IPS-18c (cell line): ENCODE data around the gene GPR146.
"Not testable (repeated sequence)": the region's sequence is repeated elsewhere in the genome, so short reads cannot be mapped to it uniquely, and the experiment has no call there.

Experiments used
- H3K4me3 ChIP-seq: 2 replicates; pipeline ENCODE4 v1.7.0; 2013; ENCODE audit warnings: low read depth, mild to moderate bottlenecking, low read length, moderate library complexity; ENCODE audit not compliant: insufficient read depth
- H3K9me3 ChIP-seq: one replicate; pipeline ENCODE4 v1.6.1; 2013; ENCODE audit warnings: mild to moderate bottlenecking, low read length, moderate library complexity; ENCODE audit not compliant: control insufficient read depth, insufficient read depth

The GPR146 gene

GRCh38 chr7:1044189-1045068, at the start of gene GPR146:
Gene GPR146, plus strand, starts transcription at chr7:1044546. Its CDS starts 12,970 bp downstream, at chr7:1057516.
- Histone ChIP-seq H3K9me3 (no peaks in the 10 kb centered on the region), H3K4me3 (peak within 1 kb of the TSS; percentile 71)

DNA sequence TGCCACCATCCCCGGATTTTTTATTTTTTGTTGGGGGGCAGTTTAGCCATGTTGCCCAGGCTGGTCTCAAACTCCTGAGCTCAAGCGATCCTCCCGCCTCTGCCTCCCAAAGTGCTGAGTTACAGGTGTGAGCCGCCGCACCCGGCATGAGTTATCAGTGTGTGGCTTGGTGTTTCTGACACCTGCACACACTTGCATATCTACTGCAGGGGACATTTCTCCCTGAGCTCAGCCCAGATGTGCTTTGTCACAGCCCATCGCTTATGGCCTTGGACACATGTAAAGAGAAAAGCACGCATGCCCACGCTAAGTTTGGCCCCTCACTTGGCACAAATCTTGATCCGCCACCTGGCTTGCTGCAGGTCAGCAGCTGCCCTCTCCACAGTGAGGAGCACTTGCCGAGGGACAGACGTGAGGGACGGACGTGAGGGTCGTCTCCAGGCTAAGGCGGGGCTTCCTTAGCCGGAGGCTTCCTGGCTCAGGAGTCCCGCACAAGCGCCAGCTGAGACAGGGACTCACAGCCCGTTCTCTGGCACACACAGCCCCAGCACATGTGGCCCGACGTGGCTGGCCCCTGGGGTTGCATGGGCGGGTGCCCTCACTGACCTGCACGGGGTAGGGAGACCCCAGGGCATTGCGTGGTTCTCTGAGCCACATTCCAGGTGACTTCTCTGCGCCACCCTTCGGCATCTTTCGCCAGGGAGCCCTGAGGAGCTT, 49.6 kb upstream of the GPR146 start:
- Histone ChIP-seq H3K4me3 (no peak overlapping the region), H3K9me3 (no peaks in the 10 kb centered on the region)

GRCh38 chr7:995571-995970, 48.8 kb upstream of the GPR146 start:
- H3K9me3 ChIP-seq: peaks cover 2% of the 10 kb centered on the region
- no peak overlapping the region for H3K4me3 ChIP-seq

- peaks cover 2% of the 10 kb centered on the region for H3K9me3 ChIP-seq
- no peak overlapping the region for H3K4me3 ChIP-seq
These were observed 48.1 kb upstream of the GPR146 start for GRCh38 chr7:996079-996872.

DNA sequence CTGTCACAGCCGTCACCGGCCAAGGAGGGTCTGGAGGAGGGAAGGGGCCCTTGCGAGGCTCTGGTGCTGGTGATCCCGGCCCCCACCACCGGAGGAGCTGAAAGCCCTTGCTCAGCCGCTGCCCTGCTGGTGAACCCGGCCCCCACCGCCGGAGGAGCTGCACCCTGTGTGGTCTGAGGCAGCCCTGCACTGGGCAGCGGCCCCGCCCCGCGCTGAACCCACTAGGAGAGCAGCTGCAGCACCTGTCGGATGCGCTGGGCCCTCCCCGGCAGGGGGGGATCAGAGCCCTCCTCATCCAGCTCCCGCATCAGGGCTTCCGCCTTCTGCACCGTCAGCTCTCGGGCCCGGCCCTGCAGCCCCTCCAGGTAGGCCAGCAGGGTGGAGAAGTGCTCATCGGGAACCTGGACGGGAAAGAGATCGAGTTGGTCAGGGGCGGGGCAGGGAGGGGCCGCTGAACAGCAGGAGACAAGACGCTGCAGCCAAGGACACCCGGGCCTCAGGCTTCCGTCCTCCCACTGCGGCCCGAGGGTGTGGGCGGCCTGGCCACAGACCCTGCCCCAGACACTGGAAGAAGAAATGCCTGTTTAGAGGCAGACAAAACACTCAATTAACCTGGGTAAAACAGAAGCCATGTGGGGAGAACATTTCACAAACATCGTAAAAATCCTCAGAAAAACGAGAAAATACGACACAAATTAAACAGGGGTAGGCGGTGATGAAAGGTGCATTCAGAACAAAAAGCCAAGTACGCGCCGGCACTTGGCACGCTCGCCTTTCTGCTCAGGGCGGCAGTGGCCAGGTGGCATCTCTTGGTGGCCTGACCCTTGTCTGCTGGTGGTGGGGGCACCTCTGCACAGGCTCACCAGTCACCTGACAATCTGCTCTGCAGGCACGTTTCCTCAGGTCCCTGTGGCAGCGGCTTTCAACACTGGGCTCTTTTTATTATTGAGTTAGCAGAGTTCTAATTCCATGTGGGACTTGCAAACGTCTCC, 46.6 kb upstream of the GPR146 start:
- Histone ChIP-seq H3K4me3 (no peak overlapping the region), H3K9me3 (peaks cover 2% of the 10 kb centered on the region)

DNA sequence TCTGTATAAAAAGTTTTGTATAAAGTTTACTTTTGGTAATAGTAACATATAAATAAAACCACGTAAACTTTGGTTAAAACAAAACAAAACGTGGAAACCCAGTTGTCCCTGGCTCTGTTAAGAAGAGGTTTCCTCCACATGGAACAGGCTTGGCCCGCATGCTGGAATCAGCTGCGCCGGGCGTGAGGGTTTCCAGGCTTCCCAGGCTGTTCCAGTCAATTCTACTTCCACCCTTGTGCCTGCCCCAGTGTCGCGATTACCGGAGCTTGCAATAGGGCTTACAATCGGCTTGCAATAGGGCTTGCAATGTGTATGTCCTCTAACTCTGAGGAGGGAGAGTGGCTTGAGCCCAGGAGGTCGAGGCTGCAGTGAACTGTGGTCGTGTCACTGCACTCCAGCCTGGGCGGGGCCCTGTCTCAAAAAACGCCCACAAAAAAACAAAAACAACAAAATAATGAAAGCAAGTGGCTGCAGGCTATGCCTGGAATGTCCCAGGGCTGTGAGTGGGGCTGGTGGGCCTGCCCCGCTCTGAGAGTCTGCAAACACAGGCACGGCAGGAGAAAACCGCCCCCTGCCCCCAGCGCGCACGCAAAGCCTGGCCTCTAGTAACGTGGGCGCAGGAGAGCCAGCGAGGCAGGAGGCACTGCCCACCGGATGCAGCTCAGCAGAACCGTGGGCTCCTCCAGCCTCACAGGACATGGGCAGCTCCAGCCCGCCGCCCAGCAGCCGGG, 45.0 kb upstream of the GPR146 start:
- Histone ChIP-seq H3K9me3 (peaks cover 2% of the 10 kb centered on the region), H3K4me3 (no peak overlapping the region)

- Histone ChIP-seq H3K4me3 (no peak overlapping the region), H3K9me3 (peaks cover 2% of the 10 kb centered on the region)
These were observed 44.1 kb upstream of the GPR146 start for GRCh38 chr7:999941-1000935.

- not testable (repeated sequence) for H3K4me3 ChIP-seq, H3K9me3 ChIP-seq
These were observed 43.1 kb upstream of the GPR146 start for GRCh38 chr7:1001069-1001770.

- H3K4me3 ChIP-seq, H3K9me3 ChIP-seq: not testable (repeated sequence)
These were observed 42.3 kb upstream of the GPR146 start for GRCh38 chr7:1002026-1002425.

DNA sequence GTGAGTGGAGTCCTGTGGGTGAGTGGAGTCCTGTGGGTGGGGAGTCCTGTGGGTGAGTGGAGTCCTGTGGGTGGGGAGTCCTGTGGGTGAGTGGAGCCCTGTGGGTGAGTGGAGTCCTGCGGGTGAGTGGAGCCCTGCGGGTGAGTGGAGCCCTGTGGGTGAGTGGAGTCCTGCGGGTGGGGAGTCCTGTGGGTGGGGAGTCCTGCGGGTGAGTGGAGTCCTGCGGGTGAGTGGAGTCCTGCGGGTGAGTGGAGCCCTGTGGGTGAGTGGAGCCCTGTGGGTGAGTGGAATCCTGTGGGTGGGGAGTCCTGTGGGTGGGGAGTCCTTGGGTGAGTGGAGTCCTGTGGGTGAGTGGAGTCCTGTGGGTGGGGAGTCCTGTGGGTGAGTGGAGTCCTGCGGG, 41.9 kb upstream of the GPR146 start:
- not testable (repeated sequence) for H3K9me3 ChIP-seq, H3K4me3 ChIP-seq

GRCh38 chr7:1004018-1004852, 40.1 kb upstream of the GPR146 start:
- H3K4me3 ChIP-seq: no peak overlapping the region

DNA sequence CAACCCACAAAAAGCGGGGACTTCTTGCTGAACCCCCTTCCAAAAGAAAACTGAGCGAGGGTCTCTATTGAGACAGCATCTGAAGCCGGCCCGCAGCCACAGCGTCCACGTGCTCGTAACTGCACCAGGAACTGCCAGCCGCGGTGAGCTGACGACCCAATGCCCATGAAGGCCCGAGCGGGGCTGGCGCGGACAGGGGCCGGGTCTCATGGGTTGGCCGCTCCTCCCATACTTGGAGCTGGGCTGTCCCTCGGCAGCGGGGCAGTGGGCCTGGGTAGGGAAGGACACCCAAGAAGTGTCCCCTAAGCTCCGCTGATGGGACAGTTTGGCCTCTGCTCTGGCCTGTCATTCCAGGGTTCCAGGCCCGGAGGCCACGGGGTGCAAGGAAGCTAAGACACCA, 39.0 kb upstream of the GPR146 start:
- Histone ChIP-seq H3K9me3 (no peaks in the 10 kb centered on the region), H3K4me3 (no peak overlapping the region)

More at GRCh38 chr7:1004018-1004852, 40.1 kb upstream of the GPR146 start:
- peaks cover 2% of the 10 kb centered on the region for H3K9me3 ChIP-seq

DNA sequence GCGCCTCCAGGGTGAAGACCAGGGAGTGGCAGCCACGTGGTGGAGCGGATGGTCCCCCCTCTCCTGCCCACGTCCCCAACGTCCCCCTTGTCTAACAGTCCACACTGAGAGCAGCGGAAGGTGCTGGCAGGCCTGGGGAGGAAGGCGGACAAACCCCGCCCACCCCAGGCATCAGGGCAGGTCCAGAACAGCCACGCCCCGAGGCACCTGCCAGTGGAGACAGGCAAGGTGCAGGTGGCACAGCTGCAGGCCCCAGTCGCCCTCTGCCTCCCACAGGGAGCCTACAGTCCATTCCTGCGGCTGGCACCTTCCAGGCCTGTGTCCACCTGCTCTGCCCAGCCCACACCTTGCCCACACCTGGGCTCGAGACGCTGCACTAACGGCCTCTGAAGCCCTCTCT, 36.4 kb upstream of the GPR146 start:
- Histone ChIP-seq H3K4me3 (no peak overlapping the region), H3K9me3 (no peaks in the 10 kb centered on the region)
